Neutrophil (primary cell): ENCODE measurements around the gene KCNJ8.

Source experiments
- H3K27ac ChIP-seq: fragments of 200-600 bp; sonication (generic); 2 replicates; pipeline ENCODE4 v1.5.1; 2016; ENCODE audit warnings: mild to moderate bottlenecking, moderate library complexity
- H3K27me3 ChIP-seq: fragments of 200-600 bp; sonication (generic); 2 replicates; pipeline ENCODE4 v1.6.0; 2016; ENCODE audit warnings: mild to moderate bottlenecking
- H3K36me3 ChIP-seq: fragments of 200-600 bp; sonication (generic); 2 replicates; pipeline ENCODE4 v1.5.1; 2017
- H3K4me1 ChIP-seq, 2 experiments: fragments of 200-600 bp in 1 of 2; sonication (generic) in 1 of 2; 1 replicate in 1 of 2; 2 replicates in 1 of 2; pipeline versions ENCODE4 v1.5.1 to v1.6.1; 2013 to 2016; ENCODE audit warnings: low read depth in 1 of 2, low read length in 1 of 2, mild to moderate bottlenecking in 1 of 2, moderate library complexity in 1 of 2; ENCODE audit not compliant: control insufficient read depth in 1 of 2, insufficient read depth in 1 of 2
- H3K4me3 ChIP-seq, 2 experiments: fragments of 200-600 bp in 1 of 2; sonication (generic) in 1 of 2; 1 replicate in 1 of 2; 2 replicates in 1 of 2; pipeline ENCODE4 v1.5.1; 2013 to 2016; ENCODE audit warnings: low read depth in 1 of 2, low read length in 1 of 2, mild to moderate bottlenecking in 1 of 2, moderate library complexity in 1 of 2
- H3K9me3 ChIP-seq: fragments of 200-600 bp; sonication (generic); 2 replicates; pipeline ENCODE4 v1.5.1; 2016
- CTCF ChIP-seq: fragments of 200-600 bp; sonication (generic); IDR thresholded peaks from 2 replicates; pipeline ENCODE4 v1.5.1; 2016; ENCODE audit warnings: antibody characterized with exemption

Gene KCNJ8

GRCh38 chr12:21780786-21781185 lies 6.3 kb upstream of the KCNJ8 start:
- H3K4me3 ChIP-seq, result no peak overlapping the region
- H3K27ac ChIP-seq, result no peak overlapping the region
- H3K4me1 ChIP-seq, result no peaks in the 10 kb centered on the region
- H3K9me3 ChIP-seq, result no peaks in the 10 kb centered on the region
- H3K36me3 ChIP-seq, result no peaks in the 10 kb centered on the region
- TF ChIP-seq CTCF, result no peak
- peaks cover 26% of the 10 kb centered on the region for H3K27me3 ChIP-seq

- no peaks in the 10 kb centered on the region for H3K36me3 ChIP-seq
- H3K9me3 ChIP-seq, result no peaks in the 10 kb centered on the region
- no peaks in the 10 kb centered on the region for H3K4me1 ChIP-seq
- no peak overlapping the region for H3K27ac ChIP-seq
- no peak for TF ChIP-seq CTCF
- no peak overlapping the region for H3K4me3 ChIP-seq
- peaks cover 72% of the 10 kb centered on the region for H3K27me3 ChIP-seq
These were observed 1.7 kb upstream of the KCNJ8 start for GRCh38 chr12:21776175-21776574.

- no peak overlapping the region for H3K4me3 ChIP-seq
- no peak for TF ChIP-seq CTCF
These were observed 771 bp upstream of the KCNJ8 start for GRCh38 chr12:21775133-21775820.

GRCh38 chr12:21773806-21774205 lies 700 bp downstream of the KCNJ8 start:
- H3K27ac ChIP-seq, result no peak overlapping the region
- H3K36me3 ChIP-seq, result no peaks in the 10 kb centered on the region
- no peaks in the 10 kb centered on the region for H3K4me1 ChIP-seq
- no peaks in the 10 kb centered on the region for H3K9me3 ChIP-seq
- H3K27me3 ChIP-seq, result peaks cover 74% of the 10 kb centered on the region
- H3K4me3 ChIP-seq, result no peak overlapping the region
- TF ChIP-seq CTCF, result no peak

More at GRCh38 chr12:21775133-21775820, 771 bp upstream of the KCNJ8 start:
- H3K27me3 ChIP-seq, result peaks cover 74% of the 10 kb centered on the region
- no peaks in the 10 kb centered on the region for H3K9me3 ChIP-seq
- no peaks in the 10 kb centered on the region for H3K4me1 ChIP-seq
- H3K27ac ChIP-seq, result no peak overlapping the region
- H3K36me3 ChIP-seq, result no peaks in the 10 kb centered on the region

- H3K4me3 ChIP-seq, result no peak overlapping the region
- H3K4me1 ChIP-seq, result no peaks in the 10 kb centered on the region
- TF ChIP-seq CTCF, result no peak
- H3K27me3 ChIP-seq, result peaks cover 70% of the 10 kb centered on the region
- H3K27ac ChIP-seq, result no peak overlapping the region
- no peaks in the 10 kb centered on the region for H3K36me3 ChIP-seq
- no peaks in the 10 kb centered on the region for H3K9me3 ChIP-seq
These were observed 1.2 kb downstream of the KCNJ8 start for GRCh38 chr12:21773263-21773741.
